ENCODE data around the gene AGPAT4. TPM values are rescaled to one million over a fixed set of nuclear protein-coding genes. Genes with fewer than 3 reads are reported as not detected.

The AGPAT4 gene
- total and polyA plus RNA-seq, 7 donors: under 0.01 to 16.6 (median 6.9) TPM

GRCh38 chr6:161137839-161138542 is 135.9 kb downstream of the AGPAT4 start:
- Histone ChIP-seq H3K4me3 (no peak overlapping the region), H3K4me1 (no peaks in the 10 kb centered on the region), H3K9me3 (no peaks in the 10 kb centered on the region), H3K36me3 (peaks cover 0 to 45% (median 10%) of the 10 kb centered on the region in 4 donors), H3K27ac (no peak overlapping the region), H3K27me3 (no peaks in the 10 kb centered on the region)
- intact Hi-C loops (cut with DNase I): no loop called here
- 92 to 95% methylated on average over 12 of the region's 12 CpGs for WGBS, 2 donors
- TF ChIP-seq, protein P1, sequence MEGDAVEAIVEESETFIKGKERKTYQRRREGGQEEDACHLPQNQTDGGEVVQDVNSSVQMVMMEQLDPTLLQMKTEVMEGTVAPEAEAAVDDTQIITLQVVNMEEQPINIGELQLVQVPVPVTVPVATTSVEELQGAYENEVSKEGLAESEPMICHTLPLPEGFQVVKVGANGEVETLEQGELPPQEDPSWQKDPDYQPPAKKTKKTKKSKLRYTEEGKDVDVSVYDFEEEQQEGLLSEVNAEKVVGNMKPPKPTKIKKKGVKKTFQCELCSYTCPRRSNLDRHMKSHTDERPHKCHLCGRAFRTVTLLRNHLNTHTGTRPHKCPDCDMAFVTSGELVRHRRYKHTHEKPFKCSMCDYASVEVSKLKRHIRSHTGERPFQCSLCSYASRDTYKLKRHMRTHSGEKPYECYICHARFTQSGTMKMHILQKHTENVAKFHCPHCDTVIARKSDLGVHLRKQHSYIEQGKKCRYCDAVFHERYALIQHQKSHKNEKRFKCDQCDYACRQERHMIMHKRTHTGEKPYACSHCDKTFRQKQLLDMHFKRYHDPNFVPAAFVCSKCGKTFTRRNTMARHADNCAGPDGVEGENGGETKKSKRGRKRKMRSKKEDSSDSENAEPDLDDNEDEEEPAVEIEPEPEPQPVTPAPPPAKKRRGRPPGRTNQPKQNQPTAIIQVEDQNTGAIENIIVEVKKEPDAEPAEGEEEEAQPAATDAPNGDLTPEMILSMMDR (IDR thresholded peaks at IDR 0.05): no peak
- no peak for TF ChIP-seq EP300 (IDR thresholded peaks at IDR 0.05)
- no peak for DNase-seq

- intact Hi-C loops (cut with DNase I): no loop called here
- H3K4me1 ChIP-seq: no peaks in the 10 kb centered on the region
- H3K9me3 ChIP-seq: no peaks in the 10 kb centered on the region
- H3K4me3 ChIP-seq: no peak overlapping the region
- WGBS, 2 donors: 95 to 96% methylated on average over 11 of the region's 11 CpGs
- no peaks in the 10 kb centered on the region for H3K27me3 ChIP-seq
- H3K36me3 ChIP-seq: peaks cover 0 to 52% (median 10%) of the 10 kb centered on the region in 4 donors
- H3K27ac ChIP-seq: no peak overlapping the region
- no peak for DNase-seq
- TF ChIP-seq, protein P1 (IDR thresholded peaks at IDR 0.05): no peak
- no peak for TF ChIP-seq POLR2AphosphoS5 (IDR thresholded peaks at IDR 0.05)
- no peak for TF ChIP-seq POLR2A (IDR thresholded peaks at IDR 0.05)
- no peak for TF ChIP-seq EP300 (IDR thresholded peaks at IDR 0.05)
Measured at GRCh38 chr6:161137320-161137719, 136.5 kb downstream of the AGPAT4 start.

DNA sequence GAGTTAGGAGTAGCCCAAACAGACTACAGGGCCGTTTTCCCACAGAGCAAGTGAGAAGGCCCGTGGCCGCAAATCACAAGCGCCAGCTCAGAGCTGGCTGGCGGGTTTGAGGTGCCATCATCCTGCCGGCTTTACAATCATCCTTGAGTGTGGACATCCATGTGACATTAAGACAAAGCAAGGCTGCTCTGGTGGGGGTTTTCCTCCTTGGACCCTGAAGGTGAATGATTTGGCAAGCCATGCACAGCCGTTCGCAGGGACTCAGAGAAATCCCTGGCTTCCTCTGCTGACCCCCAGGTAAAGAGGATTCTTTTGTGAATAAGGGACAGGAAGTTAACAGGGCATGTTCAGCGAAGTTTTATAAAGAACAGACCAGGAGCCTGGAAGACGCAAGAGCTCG is 137.2 kb downstream of the AGPAT4 start:
- TF ChIP-seq POLR2A (IDR thresholded peaks at IDR 0.05) (no peak), EP300 (IDR thresholded peaks at IDR 0.05) (no peak), POLR2AphosphoS5 (IDR thresholded peaks at IDR 0.05) (no peak)
- TF ChIP-seq, protein P1 (IDR thresholded peaks at IDR 0.05): no peak
- intact Hi-C loops (cut with DNase I): no loop called here
- no peak for DNase-seq
- Histone ChIP-seq H3K4me3 (no peak overlapping the region), H3K27me3 (no peaks in the 10 kb centered on the region), H3K27ac (no peak overlapping the region), H3K36me3 (peaks cover 0 to 53% (median 10%) of the 10 kb centered on the region in 4 donors), H3K4me1 (no peaks in the 10 kb centered on the region), H3K9me3 (no peaks in the 10 kb centered on the region)
- WGBS, 2 donors: 94 to 95% methylated on average over 11 of the region's 11 CpGs

GRCh38 chr6:161135695-161136591 is 137.9 kb downstream of the AGPAT4 start:
- TF ChIP-seq POLR2A (IDR thresholded peaks at IDR 0.05) (no peak), EP300 (IDR thresholded peaks at IDR 0.05) (no peak), POLR2AphosphoS5 (IDR thresholded peaks at IDR 0.05) (no peak)
- TF ChIP-seq, protein P1 (IDR thresholded peaks at IDR 0.05): no peak
- no peak for DNase-seq
- no peaks in the 10 kb centered on the region for H3K9me3 ChIP-seq
- WGBS, 2 donors: 81 to 89% methylated on average over 23 of the region's 23 CpGs
- peaks cover 0 to 53% (median 10%) of the 10 kb centered on the region in 4 donors for H3K36me3 ChIP-seq
- no peak overlapping the region for H3K4me3 ChIP-seq
- no peaks in the 10 kb centered on the region for H3K27me3 ChIP-seq
- no peaks in the 10 kb centered on the region for H3K4me1 ChIP-seq
- intact Hi-C loops (cut with DNase I): no loop called here
- no peak overlapping the region for H3K27ac ChIP-seq
